ENCODE measurements around the gene F10.

DNA sequence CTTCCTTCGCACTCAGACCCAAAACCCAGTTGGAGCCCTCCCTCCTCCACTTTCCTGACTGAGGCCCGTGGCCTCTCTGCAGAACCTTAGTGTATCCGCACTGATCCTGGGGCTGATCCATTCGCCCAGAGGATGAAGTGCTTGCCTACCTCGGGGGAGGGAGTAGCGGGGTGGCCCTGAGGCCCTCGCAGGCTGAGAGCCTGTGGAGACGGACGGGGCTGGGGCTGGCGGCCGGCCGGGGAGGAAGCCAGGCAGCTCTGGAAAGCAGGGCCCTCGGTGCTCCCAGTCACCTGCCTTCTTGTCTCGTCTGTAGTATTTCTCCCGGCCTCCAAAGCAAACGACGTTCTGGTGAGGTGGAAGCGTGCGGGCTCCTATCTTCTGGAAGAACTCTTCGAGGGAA is 37.1 kb downstream of the F10 start:
- TF ChIP-seq YY1 (IDR thresholded peaks at IDR 0.05; ENCODE audit: insufficient read depth, insufficient read length) (no peak), ZNF274 (IDR thresholded peaks at IDR 0.05; ENCODE audit: low read depth, low read length) (no peak), SUZ12 (IDR thresholded peaks at IDR 0.05; ENCODE audit: extremely low read depth, insufficient read depth, insufficient read length) (no peak)

Data from NT2/D1 (cell line).